ENCODE results near the gene ZBTB42.

DNA sequence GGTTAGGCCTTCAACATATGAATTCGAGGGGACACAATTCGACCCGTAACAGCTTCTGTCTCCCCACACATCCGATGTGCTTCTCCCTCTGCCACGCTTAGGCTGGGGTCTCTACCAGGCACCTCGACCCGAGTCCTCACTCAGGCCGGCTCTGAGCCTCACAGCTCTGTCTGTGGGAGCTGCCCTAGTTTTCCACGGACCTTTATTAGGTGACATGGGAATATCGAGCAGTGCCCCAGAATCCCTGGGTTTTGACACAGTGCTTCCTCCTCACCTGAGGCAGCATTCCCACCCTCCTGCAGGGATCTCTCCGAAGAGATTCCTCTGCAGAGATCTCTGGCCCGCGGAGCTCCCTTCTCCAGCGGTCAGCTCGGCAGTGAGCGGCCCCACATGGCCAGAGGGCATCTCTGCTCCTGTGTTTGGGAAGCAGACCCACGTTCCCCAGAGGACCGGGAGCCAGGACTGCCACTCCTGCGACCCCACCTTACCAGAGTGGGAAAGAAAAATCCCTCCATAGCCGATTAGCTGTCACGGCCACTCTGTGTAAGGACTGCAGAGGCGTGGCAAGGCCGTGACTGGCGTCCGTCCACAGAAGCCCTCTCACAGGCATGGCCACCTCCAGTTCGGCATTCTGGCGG is 21.2 kb downstream of the ZBTB42 start:
- TF ChIP-seq, protein P1, sequence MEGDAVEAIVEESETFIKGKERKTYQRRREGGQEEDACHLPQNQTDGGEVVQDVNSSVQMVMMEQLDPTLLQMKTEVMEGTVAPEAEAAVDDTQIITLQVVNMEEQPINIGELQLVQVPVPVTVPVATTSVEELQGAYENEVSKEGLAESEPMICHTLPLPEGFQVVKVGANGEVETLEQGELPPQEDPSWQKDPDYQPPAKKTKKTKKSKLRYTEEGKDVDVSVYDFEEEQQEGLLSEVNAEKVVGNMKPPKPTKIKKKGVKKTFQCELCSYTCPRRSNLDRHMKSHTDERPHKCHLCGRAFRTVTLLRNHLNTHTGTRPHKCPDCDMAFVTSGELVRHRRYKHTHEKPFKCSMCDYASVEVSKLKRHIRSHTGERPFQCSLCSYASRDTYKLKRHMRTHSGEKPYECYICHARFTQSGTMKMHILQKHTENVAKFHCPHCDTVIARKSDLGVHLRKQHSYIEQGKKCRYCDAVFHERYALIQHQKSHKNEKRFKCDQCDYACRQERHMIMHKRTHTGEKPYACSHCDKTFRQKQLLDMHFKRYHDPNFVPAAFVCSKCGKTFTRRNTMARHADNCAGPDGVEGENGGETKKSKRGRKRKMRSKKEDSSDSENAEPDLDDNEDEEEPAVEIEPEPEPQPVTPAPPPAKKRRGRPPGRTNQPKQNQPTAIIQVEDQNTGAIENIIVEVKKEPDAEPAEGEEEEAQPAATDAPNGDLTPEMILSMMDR (conservative IDR thresholded peaks at IDR 0.05 in 1 of 2, IDR thresholded peaks at IDR 0.05 in 1 of 2; ENCODE audit: extremely low read depth in 1 of 2, insufficient read depth in 1 of 2, low read depth in 1 of 2, low read length in 2 of 2), result no peak
- TF ChIP-seq EZH2 (IDR thresholded peaks at IDR 0.05; ENCODE audit: borderline replicate concordance, low read length), result no peak
